ENCODE results near the gene MMP21.

MMP21 gene

DNA sequence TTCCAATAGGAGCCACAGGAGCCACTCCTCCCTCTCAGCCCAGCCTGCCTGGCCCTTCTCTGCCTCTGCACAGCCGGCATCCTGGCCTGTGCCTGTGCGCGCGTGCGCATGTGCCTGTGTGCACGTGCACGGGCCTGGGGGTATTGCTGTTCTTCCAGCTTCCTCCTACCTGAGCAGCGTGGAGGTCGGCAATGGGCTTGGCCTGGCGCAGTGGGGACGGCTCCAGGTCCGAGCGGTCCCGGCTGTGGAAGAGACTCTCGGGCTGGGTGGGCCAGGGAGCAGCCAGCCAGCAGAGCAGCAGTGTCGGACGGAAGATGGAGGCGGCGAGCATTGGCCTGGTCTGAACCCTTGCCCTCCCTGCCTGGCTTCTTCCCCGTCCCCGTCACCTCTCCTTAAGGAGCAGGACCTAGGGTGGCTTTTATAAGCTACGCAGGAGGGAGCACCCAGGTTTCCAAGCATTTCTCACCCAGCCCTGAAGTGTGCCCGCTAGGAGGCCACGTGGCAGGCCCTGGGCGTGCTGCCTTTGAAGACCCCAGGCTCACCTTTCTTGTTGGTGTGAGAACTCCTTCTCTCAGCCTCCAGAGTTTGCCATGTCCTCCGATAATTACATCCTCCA lies at the start of gene MMP21:
Gene MMP21, minus strand, starts transcription at position 331 of the 616 bp plus-strand sequence. Its CDS starts 0 bp downstream, at position 331.
- FAIRE-seq, result no peak

GRCh38 chr10:125824736-125825135 lies 49.1 kb upstream of the MMP21 start:
- FAIRE-seq, result no peak

DNA sequence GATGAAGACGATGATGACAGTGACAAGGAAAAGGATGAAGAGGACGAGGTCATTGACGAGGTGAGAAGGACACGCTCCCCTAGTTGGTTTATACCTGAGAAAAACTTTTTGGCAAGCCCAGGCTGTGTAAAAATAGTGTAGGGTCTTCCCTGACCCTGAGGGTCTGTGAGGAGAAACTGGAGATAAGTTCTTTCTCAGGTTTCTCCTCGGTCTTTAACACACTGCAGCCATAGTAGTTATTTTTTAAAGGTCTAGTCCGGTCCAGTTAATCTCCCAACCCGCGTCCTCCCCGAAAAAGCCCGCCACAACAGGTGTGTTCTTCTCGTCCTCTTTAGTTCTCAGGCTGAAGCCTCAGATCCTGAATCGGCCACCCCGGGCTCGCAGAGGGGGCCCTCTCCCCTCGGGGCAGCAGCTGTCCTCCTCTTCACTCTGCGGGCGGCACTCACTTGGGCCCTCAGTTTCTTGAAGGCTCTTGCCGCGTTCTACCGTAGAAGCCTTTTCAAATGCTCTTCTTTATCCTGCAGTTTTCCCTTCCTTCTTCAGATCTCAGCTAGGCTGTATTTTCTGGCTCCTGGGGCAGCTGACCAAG lies 48.1 kb upstream of the MMP21 start:
- no peak for FAIRE-seq

- no peak for FAIRE-seq
These were observed 47.4 kb upstream of the MMP21 start, which contains the start of the genes BCCIP and UROS for GRCh38 chr10:125822878-125823662. Gene BCCIP, plus strand, starts transcription at chr10:125823546. Its CDS starts 12 bp downstream, at chr10:125823558. Gene UROS, minus strand, starts transcription at chr10:125823258. Its CDS starts 6,759 bp downstream, at chr10:125816499.

GRCh38 chr10:125820701-125821100 lies 45.1 kb upstream of the MMP21 start:
- no peak for FAIRE-seq

DNA sequence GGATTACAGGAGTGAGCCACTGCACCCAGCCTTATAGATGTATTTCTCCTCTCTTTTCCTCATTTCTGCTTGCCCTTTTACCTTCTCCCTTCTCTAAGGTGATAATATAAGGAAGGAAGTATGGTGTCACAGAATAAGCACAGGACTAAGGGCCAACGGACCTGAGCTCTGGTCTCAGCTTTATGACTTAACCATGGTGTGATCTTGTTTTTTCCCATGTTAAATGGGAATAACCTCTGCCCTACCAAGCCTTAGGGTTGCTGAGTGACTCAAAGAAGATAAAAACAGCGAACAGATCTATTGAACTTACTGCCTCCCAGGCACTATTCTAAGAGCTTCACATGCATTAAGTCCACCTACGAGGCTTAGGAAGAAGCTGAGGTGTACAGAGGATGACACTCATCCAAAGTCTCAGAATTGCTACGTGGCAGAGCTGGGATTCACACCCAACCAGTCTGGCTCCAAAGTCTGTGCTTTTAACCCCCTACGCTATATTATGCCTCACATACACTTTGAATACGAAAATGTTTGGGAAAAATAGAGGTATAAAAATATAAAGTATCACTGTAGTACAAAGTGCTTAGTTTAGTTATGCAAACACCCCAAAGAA lies 41.8 kb upstream of the MMP21 start:
- FAIRE-seq, result no peak

GRCh38 chr10:125816548-125816947 lies 40.9 kb upstream of the MMP21 start:
- no peak for FAIRE-seq

- FAIRE-seq, result no peak
These were observed 40.1 kb upstream of the MMP21 start for GRCh38 chr10:125815764-125816163.

DNA sequence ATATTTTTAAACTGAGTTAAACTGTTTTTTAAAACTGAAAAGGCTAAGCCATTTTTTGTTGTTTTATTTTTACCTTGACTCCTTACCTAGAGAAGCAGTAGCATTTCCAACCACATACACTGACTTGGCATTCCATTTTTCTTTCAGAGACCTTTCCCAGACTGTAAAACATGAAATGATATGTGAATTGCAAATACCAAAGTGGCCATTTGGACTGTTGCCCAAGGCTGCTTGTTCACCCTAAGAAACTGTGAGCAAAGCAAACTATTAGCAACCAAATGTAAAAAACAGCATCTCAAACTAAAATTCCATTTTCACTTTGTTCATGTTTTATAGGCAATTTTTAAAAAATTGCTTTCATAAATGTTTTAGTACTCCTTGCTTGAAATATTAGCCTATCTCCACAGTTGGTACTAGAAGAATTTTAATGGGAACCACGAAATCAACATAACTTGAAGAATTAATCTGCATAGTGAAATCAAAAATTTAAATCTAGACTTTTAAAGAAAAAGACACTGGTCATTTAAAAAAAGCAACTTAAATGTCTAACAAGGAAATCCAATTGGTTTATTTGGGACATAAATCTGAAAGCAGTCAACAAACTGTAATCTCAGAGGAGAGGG lies 36.6 kb upstream of the MMP21 start:
- FAIRE-seq, result peak; percentile 79

DNA sequence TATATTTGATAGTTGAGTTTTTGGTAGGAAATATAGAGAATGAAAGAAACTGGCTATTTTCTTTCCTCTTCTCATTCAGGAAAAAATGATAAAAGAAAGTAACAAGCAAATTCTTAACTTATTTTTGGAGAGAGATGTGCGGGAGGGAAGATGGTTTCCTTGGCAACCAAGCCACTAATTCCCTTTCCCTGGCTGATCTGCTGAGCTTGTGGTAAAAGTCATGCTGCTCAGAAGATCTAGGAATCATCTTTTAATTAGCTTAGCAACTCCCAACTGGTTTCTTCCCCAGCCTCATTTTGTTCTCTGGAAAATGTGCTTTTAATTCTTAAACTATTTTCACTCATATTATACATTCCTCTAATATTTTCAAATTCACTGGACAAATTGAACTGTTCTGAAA lies 35.6 kb upstream of the MMP21 start:
- FAIRE-seq, result no peak

DNA sequence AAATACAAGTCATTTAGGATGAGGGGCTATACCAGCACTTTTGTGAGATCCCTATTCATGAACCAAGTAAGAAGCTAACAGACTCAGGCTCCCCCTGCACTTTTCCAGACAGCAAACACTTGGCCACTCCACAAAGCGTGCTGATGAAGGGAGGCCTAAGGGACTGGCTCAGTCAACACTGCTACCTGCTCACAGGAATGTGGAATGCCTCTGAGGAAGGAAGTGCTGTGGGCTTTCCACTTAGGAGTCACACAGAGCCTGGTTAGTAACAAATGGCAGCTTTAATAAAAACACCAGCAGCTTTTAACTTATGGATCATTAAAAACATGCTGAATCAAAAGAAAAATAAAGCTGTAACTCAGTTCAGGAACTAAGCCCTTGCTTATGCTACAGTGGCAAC lies 32.4 kb upstream of the MMP21 start:
- FAIRE-seq, result no peak

- FAIRE-seq, result no peak
These were observed 27.1 kb upstream of the MMP21 start for GRCh38 chr10:125802739-125803138.

DNA sequence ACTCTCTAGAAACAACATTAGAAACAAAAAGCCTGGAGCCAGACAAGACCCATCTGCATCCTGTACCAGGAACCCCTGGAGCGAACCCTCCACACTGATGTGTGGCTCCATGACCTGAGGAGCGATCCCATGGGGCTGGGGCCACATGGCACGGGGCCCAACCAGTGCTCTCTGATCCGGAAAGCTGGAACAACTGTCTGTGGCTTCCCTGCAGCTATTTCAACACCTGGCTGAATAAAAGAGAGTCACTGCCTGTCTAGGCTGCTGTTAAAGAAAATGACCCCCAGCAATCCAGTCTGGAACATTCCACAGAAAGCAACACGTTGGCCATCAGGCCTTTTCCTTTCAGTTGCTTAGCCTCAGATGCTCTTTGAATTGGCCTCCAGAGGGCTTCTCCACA lies 26.5 kb upstream of the MMP21 start:
- no peak for FAIRE-seq

DNA sequence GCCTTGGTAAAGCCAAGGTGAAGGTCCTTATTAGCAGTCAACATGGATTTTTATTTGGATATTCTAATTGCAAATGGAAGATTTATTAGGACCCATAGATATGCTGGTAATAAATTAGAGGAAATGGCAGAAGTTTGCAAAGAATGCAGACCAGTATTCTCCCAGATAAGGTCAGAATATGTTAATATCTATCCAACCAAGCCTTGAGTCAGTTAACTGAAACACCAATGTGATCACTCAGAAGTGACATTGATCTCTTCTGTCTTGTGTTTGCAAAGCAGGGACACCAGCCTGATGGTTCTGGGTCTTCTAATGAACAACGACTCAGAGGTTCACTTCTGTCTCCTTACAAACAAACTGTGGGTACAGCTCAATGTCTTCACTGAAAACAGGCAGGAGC lies 26.0 kb upstream of the MMP21 start:
- FAIRE-seq, result no peak

DNA sequence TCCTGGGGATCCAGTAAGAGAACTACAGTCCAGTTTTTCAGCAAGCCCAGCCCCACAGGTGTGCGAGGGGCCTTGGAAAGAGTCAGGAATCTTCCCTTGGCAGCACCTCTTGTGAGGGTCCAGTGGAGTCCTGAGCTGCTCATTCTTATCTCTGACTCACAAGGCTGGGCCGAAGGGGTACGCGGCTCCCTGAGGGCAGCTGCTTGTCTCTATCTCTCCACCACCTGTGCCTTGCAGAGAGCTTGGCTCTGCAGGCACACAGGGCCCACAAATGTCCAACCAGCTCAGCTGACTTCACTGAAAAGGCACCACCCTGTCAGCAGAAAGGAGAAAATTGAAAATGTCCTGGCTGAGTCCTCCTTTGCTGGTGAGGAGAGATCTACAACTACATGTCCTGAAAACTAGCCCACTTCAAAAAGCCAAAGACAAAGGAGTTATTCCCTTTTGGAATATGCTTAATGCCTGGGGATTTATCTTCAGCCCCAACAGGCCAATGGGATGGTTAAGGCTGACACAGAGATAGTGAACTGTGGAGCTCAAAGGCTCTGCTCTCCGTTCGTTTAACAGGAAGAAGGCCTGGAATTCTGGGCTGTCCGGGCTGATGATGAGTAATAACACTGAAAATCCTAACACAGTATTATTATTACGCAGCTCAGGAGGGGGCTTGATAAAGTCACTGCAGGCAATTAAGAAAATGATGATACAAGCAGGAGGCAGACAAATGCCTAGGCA lies 24.0 kb upstream of the MMP21 start:
- FAIRE-seq, result no peak

- no peak for FAIRE-seq
These were observed 22.5 kb upstream of the MMP21 start for GRCh38 chr10:125797994-125798662.

GRCh38 chr10:125797424-125797823 lies 21.8 kb upstream of the MMP21 start:
- no peak for FAIRE-seq

GRCh38 chr10:125795637-125796190 lies 20.1 kb upstream of the MMP21 start:
- FAIRE-seq, result no peak

DNA sequence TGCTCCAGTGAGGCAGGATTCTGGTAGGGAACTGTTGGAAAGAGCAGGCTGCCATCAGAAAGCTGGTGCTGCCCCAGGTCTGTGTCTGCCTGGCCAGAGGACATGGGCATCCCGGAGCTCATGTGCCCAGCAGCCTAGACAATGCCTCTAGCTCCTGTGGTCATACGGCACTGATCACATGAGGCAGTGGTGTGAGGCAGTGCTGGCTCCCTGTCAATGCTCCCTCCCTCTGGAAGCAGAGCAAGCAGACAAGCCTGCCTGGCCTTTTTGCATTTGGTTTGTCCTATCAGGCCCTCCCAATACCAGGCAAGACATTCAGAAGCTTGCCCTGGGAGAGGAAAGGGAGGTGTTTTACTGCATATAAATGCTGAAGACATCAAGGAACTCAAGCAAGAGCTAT lies 19.5 kb upstream of the MMP21 start:
- FAIRE-seq, result no peak

- no peak for FAIRE-seq
These were observed 17.0 kb upstream of the MMP21 start for GRCh38 chr10:125792342-125793300.

Measured in G401.6 (cell line).